GM23338 (cell line): Measurements from ENCODE around the gene SLC25A15. TPM values are rescaled to one million over a fixed set of nuclear protein-coding genes. Genes with fewer than 3 reads are reported as not detected.

Source experiments
- ATAC-seq: fragments of 200-7000 bp; cut with Tn5 transposase; 3 replicates; pipeline ENCODE4 v1.9.1; 2020
- DNase-seq: peaks from one replicate; pipeline ENCODE4 v3.0.0-alpha.2; 2015; ENCODE audit warnings: low spot score
- H2AFZ ChIP-seq: fragments of 200-600 bp; sonication (generic); 2 replicates; pipeline ENCODE4 v1.8.0; 2016; ENCODE audit warnings: antibody characterized with exemption, mild to moderate bottlenecking, moderate library complexity
- H3F3A ChIP-seq: fragments of 200-600 bp; sonication (generic); replicated peaks from 2 replicates; pipeline ENCODE4 v1.8.0; 2017; ENCODE audit warnings: antibody characterized with exemption, mixed run types, low read depth
- H3K27ac ChIP-seq: fragments of 200-600 bp; sonication (generic); 2 replicates; pipeline ENCODE4 v1.6.1; 2016; ENCODE audit warnings: low read depth
- H3K27me3 ChIP-seq: fragments of 200-600 bp; sonication (generic); 2 replicates; pipeline ENCODE4 v1.8.0; 2016; ENCODE audit warnings: mild to moderate bottlenecking, mixed run types, moderate library complexity; ENCODE audit not compliant: insufficient read depth
- H3K36me3 ChIP-seq: fragments of 200-600 bp; sonication (generic); 2 replicates; pipeline ENCODE4 v1.8.0; 2016; ENCODE audit warnings: mild to moderate bottlenecking; ENCODE audit not compliant: insufficient read depth
- H3K4me1 ChIP-seq: fragments of 200-600 bp; sonication (generic); 2 replicates; pipeline ENCODE4 v1.8.0; 2016; ENCODE audit warnings: mild to moderate bottlenecking, moderate library complexity; ENCODE audit not compliant: insufficient read depth
- H3K4me2 ChIP-seq: fragments of 200-600 bp; sonication (generic); 2 replicates; pipeline ENCODE4 v1.7.1; 2017; ENCODE audit warnings: mixed run types
- H3K4me3 ChIP-seq: fragments of 200-600 bp; sonication (generic); 2 replicates; pipeline ENCODE4 v1.6.1; 2016; ENCODE audit warnings: mixed run types
- H3K79me2 ChIP-seq: fragments of 200-600 bp; sonication (generic); replicated peaks from 2 replicates; pipeline ENCODE4 v1.8.0; 2017; ENCODE audit warnings: mild to moderate bottlenecking; ENCODE audit not compliant: insufficient read depth
- H3K9me2 ChIP-seq: fragments of 200-600 bp; sonication (generic); 2 replicates; pipeline ENCODE4 v1.8.0; 2017; ENCODE audit not compliant: insufficient read depth
- H4K20me1 ChIP-seq: fragments of 200-600 bp; sonication (generic); replicated peaks from 2 replicates; pipeline ENCODE4 v1.8.0; 2017; ENCODE audit warnings: mild to moderate bottlenecking; ENCODE audit not compliant: insufficient read depth
- H3K27ac Mint-ChIP-seq: 2 replicates; pipeline ENCODE4 v1.8.0; 2020; ENCODE audit warnings: inconsistent platforms, mild to moderate bottlenecking, moderate library complexity, mixed read lengths
- H3K27me3 Mint-ChIP-seq: 3 replicates; pipeline ENCODE4 v1.8.0; 2022; ENCODE audit warnings: low read depth, mild to moderate bottlenecking, moderate library complexity, mixed read lengths, inconsistent platforms; ENCODE audit not compliant: insufficient read depth, poor library complexity
- H3K36me3 Mint-ChIP-seq: 3 replicates; pipeline ENCODE4 v1.8.0; 2021; ENCODE audit warnings: low read depth, mild to moderate bottlenecking, inconsistent platforms, moderate library complexity, mixed read lengths
- H3K4me1 Mint-ChIP-seq: 3 replicates; pipeline ENCODE4 v1.8.0; 2020; ENCODE audit warnings: mild to moderate bottlenecking, inconsistent platforms, mixed read lengths
- H3K4me3 Mint-ChIP-seq: 3 replicates; pipeline ENCODE4 v1.8.0; 2021; ENCODE audit warnings: moderate library complexity, mild to moderate bottlenecking, inconsistent platforms, mixed read lengths
- H3K9me3 Mint-ChIP-seq: 3 replicates; pipeline ENCODE4 v1.8.0; 2020; ENCODE audit warnings: moderate library complexity, mild to moderate bottlenecking, inconsistent platforms, mixed read lengths
- CREB1 ChIP-seq: fragments of 250-450 bp; sonication (Bioruptor Pico); IDR thresholded peaks from 2 replicates; pipeline ENCODE4 v1.5.0; 2020; ENCODE audit warnings: low read depth, mild to moderate bottlenecking, moderate library complexity
- EZH2 ChIP-seq: fragments of 200-600 bp; sonication (generic); IDR thresholded peaks from one replicate; pipeline ENCODE4 v1.8.0; 2017; ENCODE audit warnings: antibody characterized with exemption, mild to moderate bottlenecking, low read depth; ENCODE audit not compliant: unreplicated experiment
- EZH2phosphoT487 ChIP-seq: fragments of 200-600 bp; sonication (generic); IDR thresholded peaks from one replicate; pipeline ENCODE4 v1.8.1; 2018; ENCODE audit warnings: antibody characterized with exemption; ENCODE audit not compliant: unreplicated experiment
- JUNB ChIP-seq: IDR thresholded peaks from one replicate; pipeline ENCODE4 v1.6.1; 2016; ENCODE audit warnings: antibody characterized with exemption; ENCODE audit not compliant: unreplicated experiment
- NANOG ChIP-seq: IDR thresholded peaks from 2 replicates; pipeline ENCODE4 v1.6.1; 2016; ENCODE audit warnings: antibody characterized with exemption, borderline replicate concordance
- POLR2AphosphoS5 ChIP-seq: IDR thresholded peaks from 2 replicates; pipeline ENCODE4 v1.6.1; 2016; ENCODE audit warnings: antibody characterized with exemption, low read depth
- ZNF114 ChIP-seq: fragments of 250-450 bp; sonication (Bioruptor Pico); IDR thresholded peaks from 2 replicates; pipeline ENCODE4 v1.5.0; 2020; ENCODE audit warnings: mild to moderate bottlenecking, moderate library complexity
- ZNF331 ChIP-seq: fragments of 250-450 bp; sonication (Bioruptor Pico); IDR thresholded peaks from 2 replicates; pipeline ENCODE4 v1.5.0; 2020; ENCODE audit warnings: low read depth, mild to moderate bottlenecking, moderate library complexity
- polyA plus RNA-seq: library from polyadenylated mRNA; unstranded; fragments of >200 nt; fragmentation: Nextera tagmentation; extraction: Ambion mirVana; gene quantifications from 2 replicates; pipeline ENCODE4 v1.2.1, GENCODE V29; 2016
- total RNA-seq: library from RNA; depleted of rRNA; stranded (reverse); fragments of >200 nt; shearing (Covaris generic); gene quantifications from 2 replicates; pipeline ENCODE4 v1.2.3, GENCODE V29; 2014
- TF ChIP-seq, protein P1 (sequence below): IDR thresholded peaks from one replicate; pipeline ENCODE4 v1.6.1; 2018; ENCODE audit warnings: antibody characterized with exemption; ENCODE audit not compliant: unreplicated experiment
- TF ChIP-seq, protein P2 (sequence below), 2 experiments: fragments of 200-600 bp in 1 of 2; sonication (generic) in 1 of 2; conservative IDR thresholded peaks; 2 replicates each; pipeline versions ENCODE4 v1.5.1 to v1.6.1; 2016 to 2017; ENCODE audit warnings: antibody characterized with exemption in 2 of 2, low read depth in 2 of 2, mild to moderate bottlenecking in 2 of 2, moderate library complexity in 1 of 2
- TF ChIP-seq, protein P3 (sequence below): IDR thresholded peaks from 2 replicates; pipeline ENCODE4 v1.6.1; 2016; ENCODE audit warnings: antibody characterized with exemption

SLC25A15 gene
- total and polyA plus RNA-seq, 2 experiments from 2014 or later: 6.5 to 32.6 TPM

DNA sequence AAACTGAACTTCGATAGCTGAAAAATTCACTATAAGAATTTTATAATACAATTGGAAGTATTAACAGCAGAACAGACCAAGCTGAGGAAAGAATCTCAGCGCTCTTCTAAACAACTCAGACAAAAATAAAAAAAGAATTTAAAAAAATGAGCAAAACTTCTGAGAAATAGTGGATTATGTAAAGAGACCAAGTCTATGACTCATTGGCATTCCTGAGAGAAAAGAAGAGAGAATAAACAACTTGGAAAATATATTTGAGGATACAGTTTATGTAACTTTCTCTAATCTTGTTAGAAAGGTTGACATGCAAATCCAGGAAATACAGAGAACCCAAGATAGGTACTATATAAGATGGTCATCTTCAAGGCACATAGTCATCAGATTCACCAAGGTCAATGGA lies 25.4 kb downstream of the SLC25A15 start:
- no peaks in the 10 kb centered on the region for H3F3A ChIP-seq
- H3K79me2 ChIP-seq: no peaks in the 10 kb centered on the region
- H3K4me2 ChIP-seq: no peak overlapping the region
- no peaks in the 10 kb centered on the region for H4K20me1 ChIP-seq
- no peak overlapping the region for H3K4me3 ChIP-seq
- no peaks in the 10 kb centered on the region for H3K36me3 ChIP-seq
- H3K9me3 Mint-ChIP-seq: peaks cover 18% of the 10 kb centered on the region; the same call in 2 of the 3 replicates
- H2AFZ ChIP-seq: no peak overlapping the region
- no peaks in the 10 kb centered on the region for H3K4me1 ChIP-seq
- H3K27ac Mint-ChIP-seq: no peak overlapping the region
- H3K36me3 Mint-ChIP-seq: peaks cover 40% of the 10 kb centered on the region
- TF ChIP-seq ZNF331: no peak
- no peak for TF ChIP-seq POLR2AphosphoS5
- TF ChIP-seq, protein P1, sequence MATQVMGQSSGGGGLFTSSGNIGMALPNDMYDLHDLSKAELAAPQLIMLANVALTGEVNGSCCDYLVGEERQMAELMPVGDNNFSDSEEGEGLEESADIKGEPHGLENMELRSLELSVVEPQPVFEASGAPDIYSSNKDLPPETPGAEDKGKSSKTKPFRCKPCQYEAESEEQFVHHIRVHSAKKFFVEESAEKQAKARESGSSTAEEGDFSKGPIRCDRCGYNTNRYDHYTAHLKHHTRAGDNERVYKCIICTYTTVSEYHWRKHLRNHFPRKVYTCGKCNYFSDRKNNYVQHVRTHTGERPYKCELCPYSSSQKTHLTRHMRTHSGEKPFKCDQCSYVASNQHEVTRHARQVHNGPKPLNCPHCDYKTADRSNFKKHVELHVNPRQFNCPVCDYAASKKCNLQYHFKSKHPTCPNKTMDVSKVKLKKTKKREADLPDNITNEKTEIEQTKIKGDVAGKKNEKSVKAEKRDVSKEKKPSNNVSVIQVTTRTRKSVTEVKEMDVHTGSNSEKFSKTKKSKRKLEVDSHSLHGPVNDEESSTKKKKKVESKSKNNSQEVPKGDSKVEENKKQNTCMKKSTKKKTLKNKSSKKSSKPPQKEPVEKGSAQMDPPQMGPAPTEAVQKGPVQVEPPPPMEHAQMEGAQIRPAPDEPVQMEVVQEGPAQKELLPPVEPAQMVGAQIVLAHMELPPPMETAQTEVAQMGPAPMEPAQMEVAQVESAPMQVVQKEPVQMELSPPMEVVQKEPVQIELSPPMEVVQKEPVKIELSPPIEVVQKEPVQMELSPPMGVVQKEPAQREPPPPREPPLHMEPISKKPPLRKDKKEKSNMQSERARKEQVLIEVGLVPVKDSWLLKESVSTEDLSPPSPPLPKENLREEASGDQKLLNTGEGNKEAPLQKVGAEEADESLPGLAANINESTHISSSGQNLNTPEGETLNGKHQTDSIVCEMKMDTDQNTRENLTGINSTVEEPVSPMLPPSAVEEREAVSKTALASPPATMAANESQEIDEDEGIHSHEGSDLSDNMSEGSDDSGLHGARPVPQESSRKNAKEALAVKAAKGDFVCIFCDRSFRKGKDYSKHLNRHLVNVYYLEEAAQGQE: no peak
- TF ChIP-seq EZH2phosphoT487: no peak
- no peak for TF ChIP-seq JUNB
- no peak for TF ChIP-seq EZH2
- TF ChIP-seq NANOG: no peak
- no peak for TF ChIP-seq ZNF114 (CRISPR knock-in tag)
- no peak for TF ChIP-seq CREB1
- no peaks in the 10 kb centered on the region for H3K27me3 ChIP-seq
- no peak overlapping the region for H3K27ac ChIP-seq
- no peak for DNase-seq
- H3K9me2 ChIP-seq: no peaks in the 10 kb centered on the region
- no peak for ATAC-seq
- no peak overlapping the region for H3K4me3 Mint-ChIP-seq
- no peaks in the 10 kb centered on the region for H3K27me3 Mint-ChIP-seq
- no peaks in the 10 kb centered on the region for H3K4me1 Mint-ChIP-seq

DNA sequence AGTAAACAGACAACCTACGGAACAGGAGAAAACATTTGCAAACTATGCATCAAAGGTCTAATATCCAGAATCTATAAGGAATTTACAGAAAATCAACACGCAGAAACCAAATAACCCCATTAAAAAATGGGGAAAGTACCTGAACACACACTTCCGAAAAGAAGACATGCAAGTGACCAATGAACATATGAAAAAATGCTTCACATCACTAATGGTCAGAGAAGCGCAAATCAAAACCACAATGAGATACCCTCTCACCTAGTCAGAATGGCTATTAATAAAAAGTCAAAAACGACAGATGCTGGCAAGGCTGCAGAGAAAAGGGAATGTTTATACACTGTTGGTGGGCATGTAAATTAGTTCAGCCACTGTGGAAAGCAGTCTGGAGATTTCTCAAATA lies 29.5 kb downstream of the SLC25A15 start:
- Mint-ChIP-seq H3K27me3 (no peaks in the 10 kb centered on the region), H3K36me3 (peaks cover 12% of the 10 kb centered on the region; the same call in 2 of the 3 replicates), H3K27ac (no peak overlapping the region), H3K9me3 (peaks cover 18% of the 10 kb centered on the region; the same call in 2 of the 3 replicates), H3K4me1 (no peaks in the 10 kb centered on the region), H3K4me3 (no peak overlapping the region)
- Histone ChIP-seq H3K4me2 (no peak overlapping the region), H3F3A (no peaks in the 10 kb centered on the region), H3K27ac (no peak overlapping the region), H3K27me3 (no peaks in the 10 kb centered on the region), H3K4me1 (no peaks in the 10 kb centered on the region), H3K36me3 (no peaks in the 10 kb centered on the region), H4K20me1 (no peaks in the 10 kb centered on the region), H3K79me2 (no peaks in the 10 kb centered on the region), H3K4me3 (no peak overlapping the region), H3K9me2 (no peaks in the 10 kb centered on the region), H2AFZ (no peak overlapping the region)
- DNase-seq (no peak), ATAC-seq (no peak)
- TF ChIP-seq, protein P2, sequence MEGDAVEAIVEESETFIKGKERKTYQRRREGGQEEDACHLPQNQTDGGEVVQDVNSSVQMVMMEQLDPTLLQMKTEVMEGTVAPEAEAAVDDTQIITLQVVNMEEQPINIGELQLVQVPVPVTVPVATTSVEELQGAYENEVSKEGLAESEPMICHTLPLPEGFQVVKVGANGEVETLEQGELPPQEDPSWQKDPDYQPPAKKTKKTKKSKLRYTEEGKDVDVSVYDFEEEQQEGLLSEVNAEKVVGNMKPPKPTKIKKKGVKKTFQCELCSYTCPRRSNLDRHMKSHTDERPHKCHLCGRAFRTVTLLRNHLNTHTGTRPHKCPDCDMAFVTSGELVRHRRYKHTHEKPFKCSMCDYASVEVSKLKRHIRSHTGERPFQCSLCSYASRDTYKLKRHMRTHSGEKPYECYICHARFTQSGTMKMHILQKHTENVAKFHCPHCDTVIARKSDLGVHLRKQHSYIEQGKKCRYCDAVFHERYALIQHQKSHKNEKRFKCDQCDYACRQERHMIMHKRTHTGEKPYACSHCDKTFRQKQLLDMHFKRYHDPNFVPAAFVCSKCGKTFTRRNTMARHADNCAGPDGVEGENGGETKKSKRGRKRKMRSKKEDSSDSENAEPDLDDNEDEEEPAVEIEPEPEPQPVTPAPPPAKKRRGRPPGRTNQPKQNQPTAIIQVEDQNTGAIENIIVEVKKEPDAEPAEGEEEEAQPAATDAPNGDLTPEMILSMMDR (conservative IDR thresholded peaks at IDR 0.05; ENCODE audit: low read depth in 2 of 2): no peak
- TF ChIP-seq NANOG (no peak), EZH2 (no peak), JUNB (no peak)
- TF ChIP-seq, protein P3, sequence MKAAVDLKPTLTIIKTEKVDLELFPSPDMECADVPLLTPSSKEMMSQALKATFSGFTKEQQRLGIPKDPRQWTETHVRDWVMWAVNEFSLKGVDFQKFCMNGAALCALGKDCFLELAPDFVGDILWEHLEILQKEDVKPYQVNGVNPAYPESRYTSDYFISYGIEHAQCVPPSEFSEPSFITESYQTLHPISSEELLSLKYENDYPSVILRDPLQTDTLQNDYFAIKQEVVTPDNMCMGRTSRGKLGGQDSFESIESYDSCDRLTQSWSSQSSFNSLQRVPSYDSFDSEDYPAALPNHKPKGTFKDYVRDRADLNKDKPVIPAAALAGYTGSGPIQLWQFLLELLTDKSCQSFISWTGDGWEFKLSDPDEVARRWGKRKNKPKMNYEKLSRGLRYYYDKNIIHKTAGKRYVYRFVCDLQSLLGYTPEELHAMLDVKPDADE: no peak
